Pulmonary artery endothelial cell (primary cell): ENCODE data around the gene GUK1. TPM values are rescaled to one million over a fixed set of nuclear protein-coding genes. Genes with fewer than 3 reads are reported as not detected.
"Not testable (repeated sequence)": the region's sequence is repeated elsewhere in the genome, so short reads cannot be mapped to it uniquely, and the experiment has no call there.

Experiments
- DNase-seq: peaks from one replicate; pipeline ENCODE4 v3.0.0-alpha.2; 2011; ENCODE audit warnings: low read depth, low spot score
- total RNA-seq: library from RNA; depleted of rRNA; stranded (reverse); fragments of >200 nt; gene quantifications from 2 replicates; pipeline ENCODE4 v1.2.3, GENCODE V29; 2014

The GUK1 gene
- total RNA-seq, 1 donor from 2014 or later, result 489 TPM

DNA sequence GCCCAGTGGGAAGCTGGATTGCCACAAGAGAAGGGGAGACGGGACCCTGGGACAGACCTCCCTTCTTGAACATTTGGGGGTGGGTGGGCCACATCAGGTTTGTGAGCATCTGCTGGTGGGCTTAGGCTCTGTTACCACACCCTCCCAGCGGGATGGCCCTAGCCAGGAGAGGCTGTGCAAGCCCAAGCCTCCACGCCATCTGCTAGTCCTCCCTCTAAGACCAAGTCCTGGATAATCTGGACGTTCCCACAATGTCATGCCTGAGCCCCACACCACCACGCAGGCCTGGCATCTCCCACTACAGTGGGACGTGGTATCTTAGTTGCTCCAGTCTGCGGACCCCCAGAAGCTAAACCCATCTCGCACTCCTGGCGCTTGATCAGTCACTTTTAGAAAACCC lies 21.8 kb downstream of the GUK1 start:
- DNase-seq, result no peak

DNA sequence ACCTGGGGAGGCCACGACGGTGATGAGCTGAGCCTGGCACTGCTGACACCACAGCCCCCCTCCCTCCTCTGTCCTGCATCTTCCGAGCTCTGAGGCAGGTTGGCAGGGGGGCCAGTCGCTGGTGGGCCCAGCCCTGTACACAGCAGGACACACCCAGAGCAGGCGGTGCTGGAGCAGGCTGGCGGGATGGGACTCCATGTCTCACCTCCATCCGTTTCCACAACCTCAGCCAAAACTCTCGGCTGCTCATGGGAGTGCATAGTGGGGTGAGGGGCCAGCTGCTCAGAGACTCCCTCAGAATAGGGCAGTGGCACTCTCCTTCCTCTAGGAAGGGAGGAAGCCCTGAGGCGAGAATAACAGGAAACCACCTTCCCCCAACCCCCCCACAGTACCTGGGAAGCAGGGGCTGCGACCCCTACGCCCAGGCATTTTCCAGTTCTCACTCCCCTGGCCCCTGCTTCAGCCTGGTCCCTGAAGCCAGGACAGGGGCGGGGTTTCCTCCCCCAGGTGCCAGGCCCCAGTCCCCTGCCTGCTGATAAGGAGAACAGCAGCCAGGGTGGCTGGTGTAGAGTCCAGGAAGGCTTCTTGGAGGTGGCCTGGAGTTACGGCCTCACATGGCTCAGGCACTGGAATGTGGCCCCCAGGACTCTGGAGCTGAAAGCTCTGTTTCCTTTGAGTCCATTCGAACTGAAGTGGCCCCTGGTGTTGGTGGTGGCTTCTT lies 22.4 kb downstream of the GUK1 start:
- DNase-seq, result no peak

DNA sequence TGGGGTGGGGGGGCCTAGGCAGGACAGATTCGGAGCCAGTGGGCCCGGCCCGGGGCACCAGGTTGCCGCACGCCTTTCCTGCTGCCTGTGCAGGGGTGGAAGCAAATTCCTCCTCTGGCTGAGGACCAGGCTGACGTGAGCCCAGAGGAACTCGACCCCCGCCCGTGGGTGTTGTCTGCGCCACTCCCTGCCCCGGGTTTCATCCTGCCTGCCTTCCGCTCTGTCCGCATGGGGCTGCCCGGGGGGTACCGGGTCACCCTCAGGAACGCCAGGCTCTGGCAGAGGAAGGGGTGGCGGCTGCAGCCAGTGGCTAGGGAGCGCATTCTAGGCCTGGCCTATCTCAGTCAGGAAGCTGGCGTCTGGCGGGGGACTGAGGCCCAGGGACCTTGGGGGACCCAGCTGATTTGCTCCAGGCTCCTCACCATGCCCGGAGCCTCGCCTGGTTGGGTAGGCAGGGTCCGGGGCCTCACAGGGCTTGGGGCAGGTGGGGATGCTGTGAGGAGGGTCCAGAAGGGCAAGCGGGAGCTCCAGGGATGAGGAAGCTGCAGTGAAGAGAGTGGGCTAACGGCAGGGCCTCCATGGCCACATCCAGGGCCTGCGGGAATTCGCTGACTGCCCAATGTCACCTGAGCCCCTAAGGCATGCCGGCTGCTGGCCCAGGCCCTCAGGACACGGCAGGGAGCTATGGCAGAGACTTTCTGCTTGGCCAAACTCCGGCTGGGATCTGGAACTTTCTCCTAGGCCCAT lies 23.1 kb downstream of the GUK1 start:
- no peak for DNase-seq

DNA sequence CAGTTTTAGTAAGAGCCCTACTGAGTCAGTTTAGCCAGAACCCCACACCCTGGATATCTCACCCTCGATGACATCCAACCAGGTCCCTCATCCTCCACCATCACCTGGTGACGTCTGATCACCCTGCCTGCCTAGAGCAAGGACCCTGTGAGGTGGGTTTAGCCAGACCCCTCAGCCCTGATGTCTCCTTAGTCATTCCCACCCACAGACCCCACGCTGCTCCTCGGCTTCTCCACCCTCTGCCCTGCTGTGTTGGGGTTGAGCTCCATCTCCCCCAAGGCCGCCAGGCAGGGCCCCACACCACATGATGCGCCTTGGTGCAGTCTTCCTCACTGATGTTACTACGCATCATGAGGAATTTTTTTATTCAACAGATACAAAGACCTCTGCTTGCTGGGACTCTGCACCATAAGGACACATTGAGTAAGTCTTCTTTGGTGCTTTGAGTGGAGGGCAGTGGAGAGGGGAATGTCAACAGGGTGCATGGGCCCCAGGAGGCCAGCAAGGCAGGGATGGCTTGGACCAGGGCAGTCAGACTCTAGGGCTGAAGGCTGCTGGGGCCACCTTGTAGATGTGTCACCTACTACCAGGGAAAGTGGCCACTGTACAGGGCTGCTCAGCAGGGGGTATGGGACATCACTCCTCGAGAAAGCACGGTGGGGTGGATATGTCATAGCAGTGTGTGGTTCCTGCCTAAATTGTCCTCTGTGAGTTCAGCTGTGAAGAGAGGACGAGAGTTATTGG lies 23.9 kb downstream of the GUK1 start:
- DNase-seq, result no peak

DNA sequence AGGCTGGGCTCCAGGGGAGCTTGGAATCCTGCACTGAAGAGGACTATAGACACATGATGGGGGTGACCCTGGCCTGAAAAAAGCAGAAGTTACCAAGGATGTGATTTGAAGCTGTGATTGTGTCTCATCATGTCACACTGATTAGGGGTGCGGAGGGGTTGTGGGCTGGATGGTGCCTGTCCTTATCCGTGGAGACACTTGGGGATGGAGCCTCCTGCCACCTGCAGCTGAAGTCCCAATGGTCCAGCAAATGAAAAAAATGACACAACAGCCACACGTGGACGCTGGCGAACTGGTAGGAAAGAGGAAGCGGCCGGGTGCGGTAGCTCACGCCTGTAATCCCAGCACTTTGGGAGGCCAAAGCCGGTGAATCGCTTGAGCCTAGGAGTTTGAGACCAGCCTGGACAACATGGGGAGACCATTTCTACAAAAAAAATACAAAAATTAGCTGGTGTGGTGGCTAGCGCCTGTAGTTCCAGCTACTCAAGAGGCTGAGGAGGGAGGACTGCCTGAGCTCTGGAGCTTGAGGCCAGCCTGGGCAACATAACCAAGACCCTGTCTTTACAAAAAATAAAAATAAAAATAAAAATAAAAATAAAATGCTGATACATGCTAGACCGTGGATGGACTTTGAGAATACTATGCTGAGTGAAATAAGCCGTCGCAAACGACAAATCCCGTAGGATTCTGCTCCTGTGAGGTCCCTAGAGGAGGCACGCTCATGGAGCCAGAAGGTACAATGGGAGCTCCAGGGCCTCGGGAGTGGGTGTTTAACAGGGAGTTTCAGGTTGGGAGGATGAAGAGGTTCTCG lies 24.7 kb downstream of the GUK1 start:
- DNase-seq, result no peak

DNA sequence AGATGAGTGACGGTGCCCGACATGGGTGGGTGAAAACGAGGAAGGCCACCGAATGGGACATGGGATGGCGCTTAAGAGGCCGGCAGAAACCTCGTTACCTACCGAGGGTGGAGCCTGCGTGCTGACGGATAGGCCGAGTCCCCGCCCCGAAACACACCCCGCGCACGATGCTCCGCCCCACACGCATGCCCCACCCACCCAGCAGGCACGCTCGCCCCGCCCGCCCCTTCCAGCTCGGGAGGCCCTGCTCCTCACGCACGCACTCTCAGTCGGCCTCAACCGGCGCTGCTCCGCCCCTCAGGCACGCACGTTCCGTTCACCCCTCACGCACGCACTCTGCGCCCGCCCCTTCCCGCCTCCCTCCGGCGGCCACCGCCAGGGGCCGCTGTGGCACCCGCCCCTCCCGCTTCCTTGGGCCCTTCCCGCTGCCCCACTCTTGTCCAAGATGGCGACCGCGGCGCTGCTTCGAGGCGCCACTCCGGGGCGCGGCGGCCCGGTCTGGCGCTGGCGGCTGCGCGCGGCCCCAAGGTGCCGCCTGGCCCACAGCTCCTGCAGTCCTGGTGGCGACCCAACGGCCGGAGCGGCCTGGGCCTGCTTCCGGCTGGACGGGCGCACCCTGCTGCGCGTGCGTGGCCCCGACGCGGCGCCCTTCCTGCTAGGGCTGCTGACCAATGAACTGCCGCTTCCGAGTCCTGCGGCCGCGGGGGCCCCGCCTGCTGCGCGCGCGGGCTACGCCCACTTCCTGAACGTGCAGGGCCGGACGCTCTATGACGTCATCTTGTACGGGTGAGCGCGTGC lies 25.5 kb downstream of the GUK1 start, which contains the start of gene IBA57:
Gene IBA57 (plus strand): TSS at position 433 of the 798 bp plus-strand sequence. CDS start 13 bp downstream, at position 446.
- peak; percentile 94 for DNase-seq

DNA sequence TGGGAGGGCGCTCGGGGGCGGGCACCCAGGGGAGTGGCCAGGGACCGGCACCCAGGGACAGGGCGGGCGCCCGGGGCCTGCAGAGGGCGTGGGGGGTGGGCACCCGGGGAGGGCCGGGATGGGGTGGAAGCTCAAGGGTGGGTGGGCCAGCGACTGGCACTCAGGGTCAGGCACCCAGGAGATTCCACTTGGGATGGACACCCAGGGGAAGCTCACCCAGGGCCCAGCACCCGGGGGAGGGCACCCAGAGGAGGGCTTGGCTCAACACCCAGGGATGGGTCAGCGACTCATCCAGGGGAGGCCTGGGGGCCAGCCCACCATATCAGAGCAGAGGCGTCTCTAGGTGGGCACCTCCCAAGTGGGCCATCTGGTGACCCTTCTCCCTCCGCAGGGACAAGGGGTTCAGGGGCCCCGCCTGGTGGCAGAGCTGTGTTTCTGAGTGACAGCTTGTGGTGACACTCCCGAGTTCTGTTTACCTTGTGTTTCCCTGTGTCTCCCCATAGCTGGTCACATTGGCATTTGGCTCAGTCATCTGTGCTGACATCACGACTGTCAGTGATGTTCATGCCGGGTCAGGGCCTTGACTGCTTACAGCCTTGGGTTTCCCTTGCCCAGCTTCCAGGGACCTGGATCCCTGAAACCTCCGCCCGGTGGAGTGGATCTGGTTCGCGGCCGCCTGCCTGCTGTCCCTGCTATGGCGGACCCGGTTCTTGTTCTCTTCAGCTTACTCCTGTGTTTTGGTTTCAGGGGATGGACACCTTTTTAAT lies 26.3 kb downstream of the GUK1 start:
- DNase-seq, result no peak

DNA sequence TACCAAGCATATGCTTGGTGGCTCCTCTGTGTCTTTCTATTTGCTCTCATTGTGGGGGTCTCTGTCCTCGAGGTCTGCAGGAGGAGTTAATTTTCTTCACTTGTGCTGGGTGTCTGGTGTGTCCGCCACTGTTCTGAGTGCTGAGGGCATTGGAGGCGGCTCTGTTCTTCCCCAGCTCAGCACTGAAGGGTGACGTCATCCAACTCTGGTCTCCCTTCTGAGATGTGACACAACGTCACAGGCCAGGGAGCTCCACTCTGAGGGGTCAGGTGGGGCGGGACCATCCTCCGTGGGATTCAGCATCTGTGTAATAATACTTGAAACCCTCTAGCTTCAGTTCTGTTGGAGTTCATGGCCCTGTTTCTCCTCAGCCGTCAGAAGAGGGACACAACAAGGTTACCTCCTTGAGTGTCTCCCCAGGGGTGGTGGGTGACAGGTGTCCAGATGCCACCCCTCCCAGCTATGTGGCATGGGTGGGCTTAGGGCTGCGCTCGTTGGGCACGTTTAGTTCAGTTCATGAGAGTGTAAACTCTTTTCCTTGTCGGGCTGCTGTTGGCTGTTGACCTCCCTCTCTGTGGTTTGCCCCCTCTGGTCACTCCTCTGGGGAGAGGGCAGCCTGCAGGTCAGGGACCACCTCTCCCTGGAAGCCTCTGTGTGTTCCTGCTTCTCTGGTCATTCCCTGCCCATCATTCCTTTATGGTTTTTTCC lies 28.6 kb downstream of the GUK1 start:
- no peak for DNase-seq

DNA sequence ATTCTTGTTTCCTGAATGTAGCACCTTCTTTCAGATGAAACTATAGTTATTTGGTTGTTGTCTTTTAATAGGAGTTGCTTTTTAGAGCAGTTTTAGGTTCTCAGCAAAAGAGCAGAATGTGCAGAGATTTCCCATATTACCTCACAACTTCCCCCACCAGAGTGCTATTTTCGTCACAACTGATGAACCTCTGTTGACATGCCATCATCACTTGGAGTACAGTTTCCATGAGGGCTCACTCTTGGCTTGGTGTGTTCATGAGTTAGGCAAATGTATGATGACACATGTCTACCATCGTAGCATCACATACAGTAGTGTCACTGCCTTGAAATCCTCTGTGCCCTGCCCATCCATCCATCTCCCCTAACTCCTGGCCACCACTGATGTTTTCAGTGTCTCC lies 29.3 kb downstream of the GUK1 start:
- no peak for DNase-seq

DNA sequence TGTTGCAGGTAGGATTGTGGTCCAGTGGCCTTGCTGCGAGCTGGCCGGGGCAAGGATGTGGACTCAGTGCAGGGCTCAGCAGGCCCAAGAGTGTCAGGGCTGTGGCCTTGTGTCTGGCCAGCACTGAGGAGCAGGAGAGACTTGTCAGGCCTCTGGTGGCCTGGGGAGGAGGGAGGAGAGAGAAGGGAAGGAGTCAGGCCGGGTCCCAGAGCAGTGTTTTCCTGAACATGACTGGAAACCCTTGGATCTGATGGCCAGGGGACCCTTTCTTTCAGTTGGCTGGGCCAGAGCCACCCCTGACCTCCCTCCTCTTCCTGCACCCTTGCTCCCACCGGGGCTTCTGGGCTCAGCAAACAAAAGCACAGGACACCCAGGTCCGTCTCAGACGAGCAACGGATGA lies 30.6 kb downstream of the GUK1 start:
- DNase-seq, result no peak

DNA sequence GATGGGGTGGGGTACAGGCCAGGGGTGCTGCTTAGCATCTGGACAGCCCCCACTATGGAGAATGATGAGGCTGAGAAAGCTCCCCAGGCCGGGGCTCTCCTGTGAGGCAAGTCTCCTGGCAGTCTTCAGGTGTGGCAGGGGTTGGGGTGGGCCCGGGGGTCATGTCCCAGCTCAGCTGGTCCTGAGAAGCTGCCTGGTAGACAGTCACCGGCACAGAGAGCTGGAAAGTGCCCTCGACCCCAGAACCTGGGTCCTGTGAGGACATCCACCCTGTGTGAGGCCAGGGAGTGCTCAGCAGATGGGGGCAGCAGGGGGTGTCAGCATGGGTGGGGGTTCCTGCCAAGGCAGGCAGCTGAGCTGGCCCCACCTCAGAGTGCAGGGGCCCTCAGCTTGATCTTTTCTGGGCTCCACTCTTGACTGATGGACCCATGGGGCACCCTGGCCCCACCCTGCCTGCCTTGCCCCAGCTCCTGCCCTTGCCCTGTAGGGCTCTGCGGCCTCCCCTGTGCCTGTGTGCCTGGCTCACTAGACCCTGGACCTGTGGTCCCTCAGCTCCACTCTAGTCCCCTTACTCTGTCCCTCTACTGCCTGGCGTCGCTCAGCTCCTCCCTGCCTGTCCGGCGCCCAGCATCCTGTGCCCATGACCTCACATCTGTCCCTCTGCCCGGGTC lies 31.3 kb downstream of the GUK1 start:
- DNase-seq, result no peak

DNA sequence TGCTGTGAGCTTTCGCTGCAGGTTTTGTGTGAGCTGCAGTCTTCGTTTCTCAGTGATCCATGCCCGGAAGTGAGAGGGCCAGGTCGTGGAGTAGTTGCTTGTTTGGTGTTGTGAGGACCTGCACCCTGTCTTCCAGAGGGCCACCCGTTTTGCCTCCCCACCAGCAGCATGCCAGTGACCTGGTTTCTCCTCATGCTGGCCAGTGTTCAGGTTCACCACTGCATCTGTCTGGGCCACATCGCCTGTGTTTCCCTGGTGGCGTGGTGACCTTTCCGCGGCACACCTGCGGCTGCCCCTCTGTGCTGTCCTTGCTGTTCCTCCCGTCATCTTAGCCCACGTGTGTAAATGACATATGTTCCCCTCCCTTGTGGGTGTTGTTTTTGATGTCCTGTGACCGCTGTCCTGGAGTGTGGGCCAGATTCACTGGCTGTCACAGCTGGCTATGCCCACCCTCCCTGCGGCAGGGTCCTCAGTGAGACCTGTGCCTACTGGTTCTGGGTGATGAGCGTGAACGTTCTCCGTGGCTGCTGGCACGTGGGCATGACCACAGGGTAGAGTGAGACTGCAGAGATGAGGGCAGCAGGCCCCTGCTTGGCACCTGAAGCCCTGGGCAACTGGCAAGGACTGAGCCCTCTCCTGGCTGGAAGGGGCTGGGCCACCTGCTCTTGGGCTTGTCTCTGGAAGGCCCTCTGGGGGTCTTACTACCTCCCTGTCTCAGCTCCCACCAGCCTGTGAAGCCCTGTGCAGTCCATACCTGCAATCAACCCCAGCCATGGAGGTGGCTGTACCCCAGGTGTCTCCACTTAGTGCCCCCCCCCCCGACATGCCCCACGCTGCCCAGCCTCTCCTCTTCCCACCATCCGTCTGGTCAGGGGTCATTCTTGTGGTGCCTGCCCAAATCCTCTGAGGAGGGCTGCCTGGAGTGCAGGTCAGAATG lies 32.8 kb downstream of the GUK1 start:
- DNase-seq, result no peak

DNA sequence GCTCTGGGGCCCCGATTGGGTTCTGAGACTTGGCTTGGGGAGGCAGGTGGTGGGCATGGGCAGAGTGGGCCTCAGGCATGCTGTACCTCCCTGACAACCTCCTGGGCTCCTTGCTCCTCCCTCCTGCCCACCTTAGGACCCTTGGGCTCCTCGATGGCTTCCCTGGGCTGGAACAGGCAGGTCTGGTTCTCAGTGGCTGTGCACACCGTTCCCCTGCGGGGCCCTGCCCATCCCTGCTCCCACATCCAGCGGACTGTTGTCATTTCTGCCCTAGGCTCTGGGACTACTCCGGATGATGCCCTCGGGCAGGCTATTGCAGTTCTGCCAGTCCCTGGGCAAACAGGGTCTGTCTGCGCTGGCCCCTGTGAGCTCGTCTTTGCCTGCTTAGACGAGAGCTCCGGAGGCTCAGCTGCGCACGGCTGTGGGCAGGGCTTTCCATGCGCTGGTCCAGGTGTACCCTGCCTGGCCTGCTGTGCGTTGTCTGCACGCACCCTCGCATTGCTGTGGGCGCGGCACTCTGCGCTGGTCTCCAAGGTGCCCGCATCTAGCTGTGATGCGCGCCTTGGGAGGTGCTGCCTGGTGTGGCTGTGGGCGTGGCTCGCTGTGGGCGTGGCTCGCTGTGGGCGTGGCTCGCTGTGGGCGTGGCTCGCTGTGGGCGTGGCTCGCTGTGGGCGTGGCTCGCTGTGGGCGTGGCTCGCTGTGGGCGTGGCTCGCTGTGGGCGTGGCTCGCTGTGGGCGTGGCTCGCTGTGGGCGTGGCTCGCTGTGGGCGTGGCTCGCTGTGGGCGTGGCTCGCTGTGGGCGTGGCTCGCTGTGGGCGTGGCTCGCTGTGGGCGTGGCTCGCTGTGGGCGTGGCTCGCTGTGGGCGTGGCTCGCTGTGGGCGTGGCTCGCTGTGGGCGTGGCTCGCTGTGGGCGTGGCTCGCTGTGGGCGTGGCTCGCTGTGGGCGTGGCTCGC lies 33.7 kb downstream of the GUK1 start:
- not testable (repeated sequence) for DNase-seq

DNA sequence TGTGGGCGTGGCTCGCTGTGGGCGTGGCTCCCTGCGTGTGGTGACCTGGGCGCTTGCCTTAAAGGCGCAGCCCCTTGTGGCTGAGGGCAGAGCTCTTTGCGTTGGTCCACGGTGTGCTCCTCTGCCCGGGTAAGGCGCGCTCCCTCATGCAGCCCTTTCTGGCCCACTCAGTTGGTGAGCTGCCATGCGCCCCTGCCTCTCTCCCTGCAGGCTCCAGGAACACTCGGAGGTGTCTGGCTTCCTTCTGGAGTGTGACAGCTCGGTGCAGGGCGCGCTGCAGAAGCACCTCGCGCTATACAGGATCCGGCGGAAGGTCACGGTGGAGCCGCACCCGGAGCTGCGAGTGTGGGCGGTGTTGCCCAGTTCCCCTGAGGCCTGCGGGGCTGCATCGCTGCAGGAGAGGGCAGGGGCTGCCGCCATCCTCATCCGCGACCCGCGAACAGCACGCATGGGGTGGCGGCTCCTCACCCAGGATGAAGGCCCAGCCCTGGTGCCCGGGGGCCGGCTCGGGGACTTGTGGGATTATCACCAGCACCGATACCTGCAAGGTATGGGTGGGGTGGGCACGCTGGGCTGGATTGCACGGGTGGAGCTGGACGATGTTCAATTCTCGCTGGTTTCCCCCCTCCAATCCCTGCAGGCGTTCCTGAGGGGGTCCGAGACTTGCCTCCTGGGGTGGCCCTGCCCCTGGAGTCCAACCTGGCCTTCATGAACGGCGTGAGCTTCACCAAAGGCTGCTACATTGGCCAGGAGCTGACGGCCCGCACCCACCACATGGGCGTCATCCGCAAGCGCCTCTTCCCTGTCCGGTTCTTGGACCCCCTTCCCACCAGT lies 34.6 kb downstream of the GUK1 start:
- DNase-seq, result no peak

DNA sequence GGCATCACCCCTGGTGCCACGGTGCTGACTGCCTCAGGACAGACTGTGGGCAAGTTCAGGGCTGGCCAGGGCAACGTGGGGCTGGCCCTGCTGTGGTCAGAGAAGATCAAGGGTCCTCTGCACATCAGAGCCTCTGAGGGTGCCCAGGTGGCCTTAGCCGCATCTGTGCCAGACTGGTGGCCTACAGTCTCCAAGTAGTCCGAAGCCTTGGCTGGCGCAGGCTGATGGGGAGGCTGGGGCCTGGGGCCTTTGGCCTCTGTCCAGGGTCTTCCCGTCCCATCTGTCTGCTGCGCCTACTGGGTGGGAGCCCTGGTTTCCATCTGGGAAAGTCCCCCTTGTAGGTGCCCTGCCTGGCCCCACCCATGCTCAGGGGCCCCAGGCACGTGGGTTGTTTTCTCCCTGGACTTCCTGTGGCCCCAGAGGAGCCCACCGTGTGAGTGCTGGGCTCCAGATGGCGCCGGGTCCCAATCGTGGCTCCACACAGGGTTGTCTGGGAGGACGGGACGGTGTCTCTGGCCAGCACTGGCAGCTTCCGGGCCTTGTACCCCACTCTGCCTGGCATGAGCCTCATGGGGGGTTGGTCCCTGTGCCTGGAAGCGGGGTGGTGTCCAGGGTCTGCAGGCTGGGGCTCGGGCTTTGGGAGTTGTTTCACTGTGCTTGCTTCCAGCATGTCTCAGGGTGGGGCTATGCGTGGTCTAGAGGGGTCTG lies 35.4 kb downstream of the GUK1 start:
- DNase-seq, result no peak
